GM21529 (cell line): ENCODE measurements around the gene KIF2A.
A peak's percentile ranks its signal among the peaks of the same experiment; 100 is the strongest.
"Not testable (repeated sequence)": the region's sequence is repeated elsewhere in the genome, so short reads cannot be mapped to it uniquely, and the experiment has no call there.

Experiments used
- ATAC-seq: cut with Tn5 transposase; IDR thresholded peaks from one replicate; pipeline ENCODE4 v1.9.1; 2021; ENCODE audit not compliant: unreplicated experiment

KIF2A gene

DNA sequence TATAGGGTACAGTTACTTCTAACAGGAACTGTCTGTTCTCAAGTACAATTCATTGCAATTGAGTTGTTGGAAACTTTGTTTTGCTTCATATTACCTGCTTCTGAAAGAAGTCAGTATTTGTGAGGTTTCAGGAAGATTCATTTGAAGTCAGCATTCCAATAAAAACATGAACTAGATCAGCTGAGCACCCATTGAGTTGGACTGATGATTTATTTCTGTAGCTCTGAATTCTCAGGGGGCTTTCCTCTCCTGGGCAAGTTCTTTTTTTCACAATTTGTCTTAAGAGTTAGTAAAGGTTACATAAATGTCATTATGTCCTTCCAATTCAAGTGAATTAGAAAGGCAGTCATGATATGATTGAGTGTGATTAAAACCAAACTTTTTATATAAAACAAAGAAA is 16.2 kb upstream of the KIF2A start:
- no peak for ATAC-seq

DNA sequence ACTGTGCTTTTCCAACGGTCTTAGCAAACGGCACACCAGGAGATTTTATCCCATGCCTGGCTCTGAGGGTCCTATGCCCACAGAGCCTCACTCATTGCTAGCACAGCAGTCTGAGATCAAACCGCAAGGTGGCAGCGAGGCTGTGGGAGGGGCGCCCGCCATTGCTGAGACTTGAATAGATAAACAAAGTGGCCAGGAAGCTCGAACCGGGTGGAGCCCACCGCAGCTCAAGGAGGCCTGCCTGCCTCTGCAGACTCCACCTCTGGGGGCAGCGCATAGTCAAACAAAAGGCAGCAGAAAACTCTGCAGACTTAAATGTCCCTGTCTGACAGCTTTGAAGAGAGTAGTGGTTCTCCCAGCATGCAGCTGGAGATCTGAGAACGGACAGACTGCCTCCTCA is 14.2 kb upstream of the KIF2A start:
- not testable (repeated sequence) for ATAC-seq

DNA sequence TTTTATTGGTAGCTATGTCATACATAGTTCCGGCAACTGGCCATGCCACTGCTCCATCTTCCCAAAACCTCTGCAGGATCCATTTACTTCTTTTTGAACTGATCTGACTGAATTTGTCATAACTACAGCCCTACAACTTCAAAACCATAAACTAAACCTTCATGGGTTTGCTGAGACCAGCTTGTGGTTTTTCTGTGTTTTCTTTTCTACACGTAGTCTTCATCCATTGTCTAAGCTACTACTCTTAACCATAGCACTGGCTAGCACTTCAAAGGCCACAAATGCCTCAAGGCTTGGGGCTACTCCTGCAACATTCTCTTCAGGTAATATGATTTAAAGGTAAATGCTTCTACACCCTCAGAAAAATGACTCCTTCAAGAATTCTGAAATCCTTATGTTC is 9.0 kb upstream of the KIF2A start:
- ATAC-seq, result no peak

DNA sequence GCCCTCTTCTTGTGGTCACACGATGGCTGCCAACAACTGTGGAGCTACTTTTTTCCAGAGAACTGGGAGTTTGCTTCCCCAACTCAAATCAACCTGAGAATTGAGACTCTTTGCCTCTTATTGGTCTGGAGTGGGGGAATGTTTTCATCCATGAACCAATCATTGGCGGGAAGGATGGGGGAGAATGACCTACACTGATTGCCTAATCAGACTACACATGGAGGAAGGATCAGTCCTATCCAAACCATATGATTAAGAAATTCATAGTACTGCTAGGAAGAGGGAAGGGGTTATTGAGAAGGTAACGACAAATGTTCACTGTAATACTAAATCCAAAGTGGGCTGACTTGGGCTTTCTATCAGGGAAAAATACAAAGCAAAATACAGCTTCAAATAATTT is 7.9 kb upstream of the KIF2A start:
- no peak for ATAC-seq

GRCh38 chr5:62299101-62299500 is 6.9 kb upstream of the KIF2A start:
- no peak for ATAC-seq

GRCh38 chr5:62299600-62299999 is 6.4 kb upstream of the KIF2A start:
- ATAC-seq, result no peak

DNA sequence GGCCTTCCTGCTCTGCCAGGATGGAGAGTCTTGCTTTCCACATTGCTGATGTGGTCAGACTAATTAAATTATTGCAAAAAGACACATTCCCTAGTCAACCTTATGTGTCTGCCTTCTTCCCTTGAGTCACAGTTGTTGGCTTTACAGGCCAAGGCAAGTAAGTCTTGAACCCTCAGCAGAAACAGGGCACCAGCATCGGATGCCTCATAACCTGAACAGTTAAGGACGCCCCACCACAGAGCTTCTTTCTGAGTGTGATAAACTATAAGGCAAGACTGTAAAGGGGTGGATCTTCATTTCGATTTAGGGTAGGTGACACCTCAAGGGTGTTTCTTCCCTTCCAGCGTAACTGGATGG is 670 bp upstream of the KIF2A start:
- no peak for ATAC-seq

DNA sequence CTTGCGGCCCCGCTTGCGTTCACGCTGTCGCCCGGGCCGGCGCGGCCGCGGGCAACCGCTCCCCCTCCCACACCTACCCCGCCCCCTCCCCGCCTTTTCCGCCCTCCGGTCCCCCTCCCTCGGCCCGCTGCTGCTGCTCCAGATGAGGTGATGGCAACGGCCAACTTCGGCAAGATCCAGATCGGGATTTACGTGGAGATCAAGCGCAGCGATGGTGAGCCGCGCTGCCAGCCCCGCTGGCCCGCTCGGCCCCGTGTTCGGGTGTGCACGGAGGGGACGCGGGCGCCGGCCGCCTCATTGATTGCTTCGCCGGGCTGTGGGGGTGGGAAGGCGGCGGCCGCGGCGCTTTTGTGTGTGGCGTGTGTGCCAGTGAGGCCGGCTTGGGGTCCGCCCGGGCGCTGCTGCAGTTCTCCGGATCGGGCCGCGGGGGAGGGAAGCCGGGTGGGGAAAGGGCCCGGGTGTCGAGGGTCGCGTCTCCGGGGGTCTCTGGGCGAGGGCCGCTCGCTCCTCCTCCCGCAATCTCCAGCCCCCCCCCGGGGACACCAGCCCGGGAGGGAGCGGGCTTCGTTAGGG is 403 bp downstream of the KIF2A start:
- peak; percentile 37 for ATAC-seq

- peak; percentile 26 for ATAC-seq
Observed at GRCh38 chr5:62306896-62307689, 1.1 kb downstream of the KIF2A start.

DNA sequence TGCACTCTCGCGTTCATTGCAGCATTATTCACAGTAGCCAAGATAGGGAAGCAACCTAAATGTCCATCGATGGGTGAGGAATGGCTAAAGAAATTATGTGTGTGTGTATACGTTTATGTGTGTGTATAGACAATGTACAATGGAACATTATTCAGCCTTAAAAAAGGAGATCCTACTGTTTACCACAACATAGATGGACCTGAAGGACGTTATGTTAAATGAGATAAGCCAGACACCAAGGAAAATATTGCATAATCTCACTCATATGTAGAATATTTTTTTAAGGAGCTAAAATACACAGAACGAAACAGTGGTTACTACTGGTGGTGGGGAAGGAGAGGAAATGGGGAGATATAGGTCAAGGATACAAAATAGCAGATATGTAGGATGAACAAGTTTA is 2.4 kb downstream of the KIF2A start:
- ATAC-seq, result no peak

DNA sequence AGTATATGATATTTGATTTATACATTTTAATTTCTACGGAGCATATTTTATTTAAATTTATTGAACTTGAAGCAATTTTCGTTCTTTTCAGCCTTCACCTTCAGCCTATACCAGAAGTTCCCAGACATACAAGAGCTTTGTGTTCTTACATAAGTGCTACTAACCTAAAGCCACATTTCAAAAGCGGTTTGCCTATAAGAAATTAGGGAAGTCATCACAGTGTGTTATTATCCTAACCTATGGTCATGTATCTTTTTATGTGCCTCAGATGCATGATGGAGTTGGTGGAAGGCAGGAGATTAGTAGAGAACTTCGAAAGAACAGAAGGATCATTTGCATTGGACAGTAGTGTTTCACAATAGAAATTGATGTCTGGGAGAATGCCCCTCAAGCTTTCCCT is 3.1 kb downstream of the KIF2A start:
- ATAC-seq, result no peak

DNA sequence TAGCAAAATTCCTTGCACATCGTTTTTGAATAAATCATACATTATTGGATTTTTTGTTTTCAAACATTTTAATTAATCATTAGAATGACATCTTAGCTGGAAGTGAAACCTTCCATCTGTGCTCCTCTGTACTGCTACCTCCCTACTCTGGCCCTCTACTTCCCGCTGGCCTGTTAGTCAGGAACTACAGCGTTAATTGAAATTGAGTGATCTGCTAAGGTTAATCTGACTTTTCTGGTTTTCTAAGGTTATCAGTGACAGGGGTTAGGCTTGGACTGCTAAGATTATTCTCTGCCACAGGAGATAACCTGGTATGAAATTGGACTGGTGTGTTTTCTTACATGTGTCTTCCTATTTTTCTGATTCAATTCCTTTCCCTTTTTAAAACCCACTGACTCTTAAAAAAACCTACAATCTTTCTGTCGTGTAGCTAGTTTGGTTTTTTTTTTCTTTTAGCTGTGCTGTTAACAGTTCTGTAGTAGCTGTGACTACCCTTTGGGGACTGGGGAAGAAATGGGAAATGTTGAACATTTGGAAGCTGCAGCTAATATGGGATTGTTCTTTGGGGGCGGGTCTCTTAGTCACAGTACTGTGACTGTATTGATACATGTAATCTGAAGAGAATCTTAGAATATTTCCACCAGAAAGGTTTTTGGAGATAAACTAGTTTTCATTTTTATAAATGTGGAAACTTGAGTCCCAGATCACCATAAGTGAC is 4.6 kb downstream of the KIF2A start:
- no peak for ATAC-seq

GRCh38 chr5:62312036-62312435 is 6.0 kb downstream of the KIF2A start:
- ATAC-seq, result no peak

DNA sequence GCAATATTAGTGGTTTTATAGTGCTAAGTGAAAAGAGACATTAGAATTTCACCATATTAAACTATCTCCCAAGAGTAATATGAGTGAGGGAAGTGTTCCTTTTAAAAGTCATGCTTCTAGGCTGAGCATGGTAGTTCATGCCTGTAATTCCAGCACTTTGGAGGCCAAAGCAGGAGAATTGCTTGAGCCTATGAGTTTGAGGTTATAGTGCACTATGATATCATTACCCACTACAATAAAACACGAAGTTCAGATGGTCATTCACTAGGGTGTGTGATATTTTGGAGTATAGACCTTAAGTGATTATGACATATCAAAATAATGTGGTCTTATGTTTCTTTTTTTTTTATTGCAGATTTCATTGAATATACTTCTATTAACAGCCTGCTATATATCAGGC is 6.7 kb downstream of the KIF2A start:
- ATAC-seq, result no peak

DNA sequence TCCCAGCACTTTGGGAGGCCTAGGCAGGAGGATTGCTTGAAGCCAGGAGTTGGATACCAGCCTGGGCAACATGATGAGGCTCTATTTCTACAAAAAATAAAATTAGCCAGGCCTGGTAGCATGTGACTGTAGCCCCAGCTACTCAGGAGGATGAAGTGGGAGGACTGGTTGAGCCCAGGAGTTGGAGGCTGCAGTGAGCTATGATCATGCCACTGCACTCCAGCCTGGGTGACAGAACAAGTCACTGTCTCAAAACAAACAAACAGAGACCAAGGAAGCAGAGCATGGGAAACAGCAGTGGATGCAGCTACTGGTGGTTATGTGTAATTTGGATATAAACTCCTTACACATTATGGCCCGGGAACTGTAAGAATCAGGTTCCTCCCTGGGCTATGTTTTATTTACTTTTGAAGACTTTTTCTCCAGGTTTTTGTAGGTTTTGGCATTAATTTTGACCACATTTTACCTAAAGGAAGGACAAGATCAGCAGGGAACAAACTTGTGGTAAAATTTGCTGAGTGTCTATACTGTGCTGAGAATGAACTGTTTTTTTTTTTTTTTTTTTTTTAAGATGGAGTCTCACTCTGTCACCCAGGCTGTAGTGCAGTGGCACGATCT is 8.3 kb downstream of the KIF2A start:
- no peak for ATAC-seq

DNA sequence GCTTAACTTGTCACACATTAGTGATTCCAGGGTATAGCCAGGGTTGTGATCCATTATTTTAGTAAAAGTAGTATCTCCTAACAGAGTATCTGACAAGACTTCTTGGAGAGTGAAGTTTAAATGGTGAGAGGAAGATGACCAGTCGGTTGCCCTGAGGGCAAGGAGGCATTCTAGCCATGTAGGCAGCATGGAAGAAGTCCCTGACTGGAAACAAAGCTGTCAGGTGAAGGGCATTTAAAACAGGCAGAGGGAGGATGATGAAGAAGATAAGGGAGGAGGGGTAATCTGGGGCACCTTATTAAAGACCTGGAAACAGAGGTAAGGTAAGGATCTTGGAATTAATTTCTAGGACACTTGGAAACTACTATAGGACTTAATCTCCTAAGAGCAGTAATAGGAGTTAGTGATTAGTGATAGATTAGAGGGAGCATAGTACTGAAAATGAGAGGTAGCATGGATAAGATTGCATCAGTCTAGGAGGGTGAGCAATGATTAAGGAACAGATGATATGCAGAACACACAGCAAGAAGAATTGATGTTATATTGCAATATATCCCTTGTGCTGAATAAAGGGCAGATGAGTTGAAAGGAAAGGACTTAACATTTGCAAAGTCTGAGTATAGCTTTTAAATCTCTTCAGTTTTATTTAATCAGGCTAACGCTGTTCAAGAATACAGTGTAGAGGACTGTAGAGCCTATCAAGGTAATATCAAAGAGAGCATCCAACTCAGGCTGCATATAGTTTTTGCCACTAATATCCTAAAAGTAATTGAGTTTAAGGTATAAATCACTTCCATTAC is 9.6 kb downstream of the KIF2A start:
- no peak for ATAC-seq

- no peak for ATAC-seq
Observed at GRCh38 chr5:62316176-62316502, 10.1 kb downstream of the KIF2A start.

DNA sequence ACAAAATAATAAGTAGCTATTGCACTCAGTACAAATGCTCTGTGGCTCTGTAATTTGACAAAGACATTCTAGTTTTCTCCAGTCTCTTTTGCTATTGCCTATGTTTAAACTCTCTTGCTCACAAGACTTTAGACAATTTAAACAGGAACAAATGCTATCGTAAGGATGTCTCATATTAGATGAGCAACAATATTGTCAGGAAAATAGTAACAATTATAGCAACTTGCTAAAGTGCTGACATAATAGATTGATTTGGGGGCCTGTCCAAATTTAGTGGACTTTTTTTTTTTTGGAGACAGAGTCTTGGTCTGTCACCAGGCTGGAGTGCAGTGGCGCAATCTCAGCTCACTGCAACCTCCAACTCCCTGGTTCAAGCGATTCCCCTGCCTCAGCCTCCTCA is 11.8 kb downstream of the KIF2A start:
- no peak for ATAC-seq

DNA sequence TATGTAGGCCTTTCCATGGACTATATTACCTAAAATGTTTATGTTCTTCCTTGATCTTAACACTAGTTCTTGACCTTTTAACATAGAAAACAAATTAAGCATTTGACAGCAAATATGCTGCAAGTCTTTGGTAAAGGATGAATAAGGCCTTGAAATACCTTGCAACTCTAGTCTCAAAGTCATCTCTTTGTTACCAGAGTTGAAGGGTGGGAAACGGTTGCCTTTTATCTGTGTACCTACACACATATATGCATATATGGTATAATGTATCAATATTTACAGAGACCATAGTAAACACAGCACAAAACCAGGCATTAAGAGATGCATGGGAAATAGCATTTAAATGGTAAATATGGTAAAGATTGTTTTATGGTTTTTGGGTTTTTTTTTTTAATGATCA is 16.5 kb downstream of the KIF2A start:
- ATAC-seq, result no peak

DNA sequence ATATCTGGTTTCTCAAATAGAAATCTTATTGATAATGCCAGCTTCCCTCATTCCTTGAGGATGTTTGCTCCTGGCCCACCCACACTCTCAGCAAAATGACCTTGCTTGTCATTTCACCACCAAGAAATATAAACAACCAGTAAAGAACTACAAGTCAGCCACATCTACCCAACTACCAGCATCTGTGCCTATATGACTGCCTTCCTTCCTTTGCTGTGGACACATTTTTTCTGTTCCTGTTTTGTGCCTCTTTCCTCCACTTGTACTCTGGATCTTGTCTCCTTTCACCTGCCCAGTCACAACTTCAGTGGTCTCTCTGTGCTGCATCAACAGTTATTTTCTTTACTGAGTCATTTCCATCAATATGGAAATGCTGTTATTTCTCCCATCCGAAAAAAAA is 20.3 kb downstream of the KIF2A start:
- ATAC-seq, result peak; percentile 81

- ATAC-seq, result no peak
Observed at GRCh38 chr5:62326702-62327101, 20.7 kb downstream of the KIF2A start.
